H9 (cell line): ENCODE data around the gene TRMT61B. TPM values are rescaled to one million over a fixed set of nuclear protein-coding genes. Genes with fewer than 3 reads are reported as not detected.

Experiments used
- DNase-seq: peaks from one replicate; pipeline ENCODE4 v3.0.0-alpha.2; 2017
- H2AFZ ChIP-seq: one replicate; pipeline ENCODE4 v1.6.1; 2013; ENCODE audit warnings: mild to moderate bottlenecking, low read length, control low read depth, moderate library complexity
- H2AK5ac ChIP-seq: 2 replicates; pipeline ENCODE4 v1.6.1; 2013; ENCODE audit warnings: low read length, control low read depth, mixed read lengths; ENCODE audit not compliant: insufficient read length
- H2BK120ac ChIP-seq: one replicate; pipeline ENCODE4 v1.6.1; 2013; ENCODE audit warnings: low read depth, mild to moderate bottlenecking, low read length, control low read depth, inconsistent platforms; ENCODE audit not compliant: poor library complexity, severe bottlenecking
- H2BK12ac ChIP-seq: 2 replicates; pipeline ENCODE4 v1.6.1; 2013; ENCODE audit warnings: low read length, control low read depth, mixed read lengths, low read depth; ENCODE audit not compliant: insufficient read length
- H2BK15ac ChIP-seq: 2 replicates; pipeline ENCODE4 v1.6.1; 2013; ENCODE audit warnings: low read depth, low read length, control low read depth
- H2BK20ac ChIP-seq: one replicate; pipeline ENCODE4 v1.6.1; 2013; ENCODE audit warnings: low read depth, mild to moderate bottlenecking, low read length, control low read depth, inconsistent platforms; ENCODE audit not compliant: poor library complexity, severe bottlenecking
- H2BK5ac ChIP-seq: 2 replicates; pipeline ENCODE4 v1.6.1; 2013; ENCODE audit warnings: low read length, control low read depth, mixed read lengths; ENCODE audit not compliant: insufficient read length
- H3K14ac ChIP-seq: 2 replicates; pipeline ENCODE4 v1.6.1; 2013; ENCODE audit warnings: low read length, control low read depth; ENCODE audit not compliant: insufficient read depth
- H3K18ac ChIP-seq: 2 replicates; pipeline ENCODE4 v1.6.1; 2013; ENCODE audit warnings: low read depth, mild to moderate bottlenecking, mixed read lengths, low read length, control low read depth; ENCODE audit not compliant: insufficient read length
- H3K23ac ChIP-seq: 2 replicates; pipeline ENCODE4 v1.6.1; 2013; ENCODE audit warnings: low read length, control low read depth, mixed read lengths, low read depth; ENCODE audit not compliant: insufficient read length
- H3K23me2 ChIP-seq: 2 replicates; pipeline ENCODE4 v1.6.1; 2013; ENCODE audit warnings: low read depth, mild to moderate bottlenecking, mixed read lengths, low read length, control low read depth; ENCODE audit not compliant: insufficient read length, poor library complexity, severe bottlenecking
- H3K27ac ChIP-seq: 2 replicates; pipeline ENCODE4 v1.5.1; 2013; ENCODE audit warnings: low read length, control low read depth, mixed read lengths, low read depth; ENCODE audit not compliant: insufficient read length
- H3K27me3 ChIP-seq: 2 replicates; pipeline ENCODE4 v1.6.1; 2013; ENCODE audit warnings: low read length, control low read depth, inconsistent platforms; ENCODE audit not compliant: insufficient read depth
- H3K4ac ChIP-seq: 2 replicates; pipeline ENCODE4 v1.6.1; 2013; ENCODE audit warnings: low read depth, mild to moderate bottlenecking, control low read depth, inconsistent platforms, low read length, moderate library complexity
- H3K4me1 ChIP-seq: 2 replicates; pipeline ENCODE4 v1.6.1; 2013; ENCODE audit warnings: low read length, control low read depth, inconsistent platforms; ENCODE audit not compliant: insufficient read depth
- H3K4me2 ChIP-seq: 2 replicates; pipeline ENCODE4 v1.6.1; 2013; ENCODE audit warnings: low read length, control low read depth, mixed read lengths; ENCODE audit not compliant: insufficient read length, insufficient read depth
- H3K56ac ChIP-seq: 2 replicates; pipeline ENCODE4 v1.6.1; 2013; ENCODE audit warnings: low read depth, mild to moderate bottlenecking, mixed read lengths, low read length, control low read depth; ENCODE audit not compliant: insufficient read length
- H3K79me1 ChIP-seq: 2 replicates; pipeline ENCODE4 v1.6.1; 2013; ENCODE audit warnings: low read depth, mild to moderate bottlenecking, moderate library complexity, low read length, control low read depth, inconsistent platforms; ENCODE audit not compliant: insufficient read depth, poor library complexity, severe bottlenecking
- H3K79me2 ChIP-seq: 2 replicates; pipeline ENCODE4 v1.6.1; 2013; ENCODE audit warnings: low read length, control low read depth, inconsistent platforms; ENCODE audit not compliant: insufficient read depth
- H3K9ac ChIP-seq: 2 replicates; pipeline ENCODE4 v1.6.1; 2013; ENCODE audit warnings: low read length, control low read depth, mixed read lengths; ENCODE audit not compliant: insufficient read length; ENCODE audit errors: extremely low read depth
- H3K9me3 ChIP-seq: one replicate; pipeline ENCODE4 v1.6.1; 2013; ENCODE audit warnings: low read depth, low read length, inconsistent platforms; ENCODE audit not compliant: control insufficient read depth
- H3T11ph ChIP-seq: one replicate; pipeline ENCODE4 v1.6.1; 2013; ENCODE audit warnings: mild to moderate bottlenecking, low read length, control low read depth, inconsistent platforms
- H4K20me1 ChIP-seq: one replicate; pipeline ENCODE4 v1.6.1; 2013; ENCODE audit not compliant: control insufficient read depth, insufficient read length, insufficient read depth
- H4K5ac ChIP-seq: 2 replicates; pipeline ENCODE4 v1.6.1; 2013; ENCODE audit warnings: low read depth, mild to moderate bottlenecking, mixed read lengths, low read length, control low read depth; ENCODE audit not compliant: insufficient read length
- H4K8ac ChIP-seq: replicated peaks from 2 replicates; pipeline ENCODE4 v1.6.1; 2013; ENCODE audit warnings: low read length, control low read depth, mixed read lengths, low read depth; ENCODE audit not compliant: insufficient read length
- H4K91ac ChIP-seq: 2 replicates; pipeline ENCODE4 v1.6.1; 2013; ENCODE audit warnings: low read depth, mild to moderate bottlenecking, moderate library complexity, mixed read lengths, low read length, control low read depth; ENCODE audit not compliant: insufficient read length
- H3K27ac Mint-ChIP-seq, 3 experiments: 2 replicates in 2 of 3; 3 replicates in 1 of 3; pipeline ENCODE4 v1.8.0; 2020 to 2021; ENCODE audit warnings: mixed read lengths in 3 of 3, mild to moderate bottlenecking in 1 of 3, moderate library complexity in 1 of 3
- H3K27me3 Mint-ChIP-seq: 2 replicates; pipeline ENCODE4 v1.8.0; 2021; ENCODE audit warnings: low read depth, mild to moderate bottlenecking, moderate library complexity, mixed read lengths
- H3K36me3 Mint-ChIP-seq, 3 experiments: 2 replicates in 2 of 3; 3 replicates in 1 of 3; pipeline ENCODE4 v1.8.0; 2020 to 2021; ENCODE audit warnings: low read depth in 3 of 3, mixed read lengths in 3 of 3; ENCODE audit not compliant: insufficient read depth in 1 of 3
- H3K4me1 Mint-ChIP-seq, 2 experiments: 2 replicates each; pipeline ENCODE4 v1.8.0; 2020; ENCODE audit warnings: mixed read lengths in 2 of 2
- H3K4me3 Mint-ChIP-seq, 2 experiments: 2 replicates in 1 of 2; 3 replicates in 1 of 2; pipeline ENCODE4 v1.8.0; 2020 to 2021; ENCODE audit warnings: mild to moderate bottlenecking in 2 of 2, mixed read lengths in 2 of 2, moderate library complexity in 1 of 2
- H3K9me3 Mint-ChIP-seq, 2 experiments: 2 replicates in 1 of 2; 3 replicates in 1 of 2; pipeline ENCODE4 v1.8.0; 2020; ENCODE audit warnings: mild to moderate bottlenecking in 2 of 2, mixed read lengths in 2 of 2, moderate library complexity in 1 of 2
- CTCF ChIP-seq: fragments of 200-600 bp; sonication (generic); conservative IDR thresholded peaks from 3 replicates; pipeline ENCODE4 v1.8.0; 2021; ENCODE audit warnings: antibody characterized with exemption, mild to moderate bottlenecking
- WGBS: extraction: QIAGEN DNeasy Blood & Tissue Kit; methylation state at CpG from one replicate; pipeline ENCODE4 v1.1.7; 2013; ENCODE audit warnings: missing lambda C conversion rate, low lambda C conversion rate, mixed read lengths; ENCODE audit not compliant: insufficient read length; ENCODE audit errors: extremely low coverage; 5-methylcytosine and 5-hydroxymethylcytosine counted together
- total RNA-seq: library from RNA; stranded (reverse); gene quantifications from 2 replicates; pipeline ENCODE4 v1.2.1, GENCODE V29; 2021

The TRMT61B gene
- total RNA-seq, 1 experiment from 2014 or later = 20.7 TPM

GRCh38 chr2:28906821-28907220 lies 36.7 kb upstream of the TRMT61B start:
- H3K23me2 ChIP-seq = no peaks in the 10 kb centered on the region
- H3T11ph ChIP-seq = no peak overlapping the region
- TF ChIP-seq CTCF = no peak
- H2AK5ac ChIP-seq = no peak overlapping the region
- no peak overlapping the region for H3K23ac ChIP-seq
- no peak overlapping the region for H3K9ac ChIP-seq
- no peaks in the 10 kb centered on the region for H3K9me3 ChIP-seq
- H2BK12ac ChIP-seq = no peak overlapping the region
- H4K8ac ChIP-seq = no peak overlapping the region
- H3K56ac ChIP-seq = no peak overlapping the region
- H2BK20ac ChIP-seq = no peak overlapping the region
- H4K91ac ChIP-seq = no peak overlapping the region
- H2AFZ ChIP-seq = no peak overlapping the region
- Mint-ChIP-seq H3K36me3 (peaks cover 62 to 88% (median 84%) of the 10 kb centered on the region in 3 experiments; a peak in 6 of 7 replicates), H3K27me3 (no peaks in the 10 kb centered on the region), H3K4me3 (no peak overlapping the region), H3K9me3 (no peaks in the 10 kb centered on the region), H3K27ac (peak overlapping the region in 1 of 3 experiments; percentile 9; a peak in 2 of 7 replicates), H3K4me1 (peaks cover 6 to 13% of the 10 kb centered on the region in 2 experiments; a peak in 2 of 4 replicates)
- H3K14ac ChIP-seq = no peak overlapping the region
- no peak overlapping the region for H3K4ac ChIP-seq
- H4K5ac ChIP-seq = no peak overlapping the region
- no peak overlapping the region for H2BK15ac ChIP-seq
- no peak overlapping the region for H2BK5ac ChIP-seq
- H3K79me2 ChIP-seq = peaks cover 50% of the 10 kb centered on the region
- no peak overlapping the region for H3K18ac ChIP-seq
- H3K27ac ChIP-seq = no peak overlapping the region
- no peaks in the 10 kb centered on the region for H3K27me3 ChIP-seq
- WGBS = no CpG with 5 or more reads among the region's 2 CpGs
- no peak for DNase-seq
- H3K4me2 ChIP-seq = no peak overlapping the region
- no peak overlapping the region for H2BK120ac ChIP-seq
- H3K4me1 ChIP-seq = no peaks in the 10 kb centered on the region
- H4K20me1 ChIP-seq = no peaks in the 10 kb centered on the region
- H3K79me1 ChIP-seq = peaks cover 6% of the 10 kb centered on the region
